ENCODE data around the gene ENTREP3.

Gene ENTREP3

DNA sequence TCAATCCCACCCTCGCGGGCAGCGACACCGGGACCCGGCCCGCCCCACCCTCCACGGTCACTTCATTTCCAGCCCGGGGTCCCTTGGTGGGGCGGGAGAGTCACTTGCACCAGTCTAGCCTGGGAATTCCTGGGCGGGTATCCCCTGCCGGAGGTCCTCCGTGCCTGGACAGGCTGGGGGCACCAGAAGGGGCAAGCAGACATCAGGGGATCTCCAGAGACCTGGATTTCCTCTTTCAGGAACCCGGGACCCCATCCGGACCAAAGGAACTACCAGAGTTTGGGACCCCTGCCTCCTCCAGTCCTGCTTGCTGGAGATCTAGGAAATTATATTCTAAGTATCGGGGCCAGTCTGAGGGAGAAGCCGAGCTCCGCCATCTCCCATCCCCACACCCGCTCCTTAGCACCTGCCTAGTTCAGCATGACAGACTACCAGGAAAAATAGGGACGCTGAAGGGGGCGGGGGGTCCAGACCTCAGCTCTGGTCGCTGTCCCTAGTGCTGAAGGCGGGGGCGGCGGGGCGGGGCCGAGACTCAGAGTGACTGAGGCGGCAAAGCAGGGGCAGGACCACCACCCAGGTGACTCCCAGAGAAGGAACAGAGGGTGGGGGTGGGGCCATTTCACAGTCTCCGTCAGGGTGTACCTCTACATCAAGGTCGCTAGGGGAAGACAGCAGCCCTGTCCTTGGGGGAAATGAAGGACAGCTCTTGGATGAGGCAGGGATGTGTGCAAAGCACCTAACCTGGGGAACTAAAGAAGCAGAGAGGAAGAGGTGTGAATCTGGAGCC, 22.8 kb upstream of the ENTREP3 start:
- DNase-seq, result no peak

- DNase-seq, result peak; percentile 95
These were observed 22.0 kb upstream of the ENTREP3 start, which contains the start of gene HCN3 for GRCh38 chr1:155277070-155277901. Gene HCN3, plus strand, starts transcription at chr1:155277463. Its CDS starts 128 bp downstream, at chr1:155277591.

- peak; percentile 94 for DNase-seq
These were observed 18.3 kb upstream of the ENTREP3 start, which contains the start of gene CLK2 for GRCh38 chr1:155273343-155274245. Gene CLK2, minus strand, starts transcription at chr1:155273504. Its CDS starts 2,527 bp downstream, at chr1:155270977.

DNA sequence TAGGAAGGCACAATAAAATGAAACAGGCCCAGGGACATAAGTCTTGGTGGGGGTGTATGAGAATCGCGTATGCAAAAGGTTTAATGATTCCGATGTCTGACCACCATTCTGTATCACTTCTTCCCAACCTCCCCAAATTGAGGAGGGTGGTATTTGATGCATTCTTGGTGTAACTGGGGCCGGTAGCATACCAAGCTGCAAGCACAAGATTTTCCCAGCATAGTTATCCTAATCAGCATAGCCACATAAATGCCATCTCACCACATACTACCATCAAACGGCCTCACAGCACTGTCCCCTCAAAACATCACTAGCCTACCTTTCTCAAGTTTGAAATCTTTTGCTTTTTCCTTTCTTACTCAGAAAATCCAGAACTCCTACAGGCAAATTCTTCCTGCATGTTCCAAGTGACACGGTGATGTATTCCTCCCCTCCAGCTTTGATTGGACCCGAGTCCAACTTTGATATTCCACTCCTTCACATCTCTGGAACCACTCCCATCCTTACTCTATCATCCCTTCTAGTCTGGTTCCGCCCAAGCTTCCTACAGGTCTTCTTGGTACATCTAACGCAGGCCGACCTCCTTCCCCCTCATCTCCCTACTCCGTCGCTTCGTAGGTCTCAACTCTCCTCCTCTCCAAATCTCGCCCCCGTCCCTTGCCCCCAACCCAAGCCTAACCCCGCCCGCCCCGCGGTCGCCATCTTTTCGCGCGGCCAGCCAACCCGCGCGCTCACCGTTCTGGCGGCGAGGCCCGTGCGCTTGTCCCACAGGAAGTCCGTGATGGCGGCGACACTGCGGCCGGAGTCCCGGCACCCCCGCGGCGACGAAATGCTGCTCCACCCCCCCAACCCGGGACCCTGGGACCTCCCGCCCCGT, 17.4 kb upstream of the ENTREP3 start:
- DNase-seq, result no peak

GRCh38 chr1:155269381-155269780, 14.1 kb upstream of the ENTREP3 start:
- no peak for DNase-seq

DNA sequence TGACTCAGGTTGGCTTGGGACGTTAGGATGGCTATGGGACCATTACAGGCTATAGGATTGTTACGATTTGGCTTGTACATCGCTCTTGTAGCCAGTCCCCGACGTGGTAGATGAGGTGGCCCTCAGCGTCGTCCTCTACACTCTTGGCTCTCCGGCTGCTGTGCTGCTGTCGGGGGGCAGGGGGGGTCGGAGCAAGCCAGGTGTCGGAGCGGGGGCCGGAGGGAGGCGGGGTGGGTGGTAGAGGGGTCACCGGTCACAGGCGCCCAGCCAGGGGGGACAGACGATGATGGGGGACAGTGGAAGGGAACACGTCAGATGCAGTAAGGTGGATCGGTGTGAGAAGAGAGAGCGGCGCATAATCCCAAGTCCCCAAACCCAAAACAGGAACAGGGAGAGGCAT, 13.3 kb upstream of the ENTREP3 start:
- no peak for DNase-seq

GRCh38 chr1:155267373-155267772, 12.1 kb upstream of the ENTREP3 start:
- DNase-seq, result no peak

DNA sequence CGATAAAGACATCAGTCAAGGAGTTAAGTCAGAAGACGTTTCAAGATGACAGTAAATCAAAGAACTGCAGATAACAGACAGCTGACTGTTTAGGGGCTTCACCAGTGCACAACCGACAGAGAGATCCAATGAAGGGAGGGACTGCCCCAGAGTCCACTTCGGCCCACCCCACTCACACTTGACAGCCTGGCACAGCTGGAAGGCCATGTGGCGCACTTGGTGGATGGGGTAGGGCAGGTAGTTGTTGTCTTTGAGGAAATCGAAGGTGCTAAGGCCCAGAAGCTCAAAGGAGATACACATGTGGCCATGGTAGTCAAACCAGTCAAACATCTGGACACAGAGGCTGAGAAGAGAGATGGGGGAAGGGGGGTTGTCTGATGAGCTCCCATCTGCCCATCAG, 11.3 kb upstream of the ENTREP3 start:
- no peak for DNase-seq

DNA sequence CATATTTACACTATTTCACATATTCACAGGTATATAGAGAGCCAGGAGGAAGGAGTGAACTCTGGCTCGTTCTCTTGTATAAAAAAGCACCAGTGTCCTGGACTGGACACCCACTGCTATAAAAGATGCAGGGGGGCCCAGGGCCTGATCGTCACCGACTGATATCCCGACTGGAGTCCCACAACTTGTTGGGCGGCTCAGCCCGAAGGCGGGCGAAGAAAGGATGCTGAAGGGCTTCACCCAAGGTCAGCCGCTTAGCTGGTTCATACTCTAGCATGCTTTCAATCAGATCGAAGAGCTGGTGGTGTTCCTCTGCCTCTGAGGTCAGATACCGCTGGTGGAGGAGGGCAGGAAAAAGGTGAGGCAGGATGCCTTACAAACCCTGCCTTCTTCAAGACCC, 7.8 kb upstream of the ENTREP3 start:
- DNase-seq, result no peak

- peak; percentile 94 for DNase-seq
These were observed 6.8 kb upstream of the ENTREP3 start, which contains the start of gene SCAMP3 for GRCh38 chr1:155261852-155262673. Gene SCAMP3, minus strand, starts transcription at chr1:155262360. Its CDS starts 209 bp downstream, at chr1:155262151.

GRCh38 chr1:155261493-155261851, 6.2 kb upstream of the ENTREP3 start:
- peak; percentile 30 for DNase-seq

- DNase-seq, result no peak
These were observed 5.0 kb upstream of the ENTREP3 start for GRCh38 chr1:155260276-155260675.

GRCh38 chr1:155256058-155256852, 972 bp upstream of the ENTREP3 start:
- no peak for DNase-seq

DNA sequence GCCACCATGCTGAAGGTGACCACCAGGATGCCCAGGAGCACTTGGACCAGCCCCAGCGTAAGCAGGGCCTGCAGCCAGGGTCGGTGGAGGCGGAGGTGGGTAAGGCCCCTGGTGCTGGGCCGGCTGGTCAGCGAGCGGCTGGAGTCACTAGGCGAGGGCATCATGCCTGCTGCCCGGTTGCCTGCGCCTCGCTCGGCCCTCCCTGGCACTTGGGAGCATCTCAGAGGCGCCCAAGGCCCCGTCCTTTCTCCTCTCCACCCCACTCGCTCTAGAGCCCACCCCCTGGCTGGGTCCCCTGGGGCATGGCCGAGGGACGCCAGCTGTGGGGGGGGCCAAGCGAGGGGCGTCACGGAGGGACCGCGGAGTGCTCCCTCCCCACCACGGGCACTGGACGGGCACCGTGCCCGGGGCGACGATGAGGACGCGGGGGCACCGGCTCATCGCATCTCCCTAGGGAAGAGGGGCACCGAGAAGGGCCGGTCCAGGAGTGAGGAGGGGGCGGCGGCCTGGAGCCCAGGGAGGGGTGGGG, 505 bp downstream of the ENTREP3 start:
- DNase-seq, result no peak

DNA sequence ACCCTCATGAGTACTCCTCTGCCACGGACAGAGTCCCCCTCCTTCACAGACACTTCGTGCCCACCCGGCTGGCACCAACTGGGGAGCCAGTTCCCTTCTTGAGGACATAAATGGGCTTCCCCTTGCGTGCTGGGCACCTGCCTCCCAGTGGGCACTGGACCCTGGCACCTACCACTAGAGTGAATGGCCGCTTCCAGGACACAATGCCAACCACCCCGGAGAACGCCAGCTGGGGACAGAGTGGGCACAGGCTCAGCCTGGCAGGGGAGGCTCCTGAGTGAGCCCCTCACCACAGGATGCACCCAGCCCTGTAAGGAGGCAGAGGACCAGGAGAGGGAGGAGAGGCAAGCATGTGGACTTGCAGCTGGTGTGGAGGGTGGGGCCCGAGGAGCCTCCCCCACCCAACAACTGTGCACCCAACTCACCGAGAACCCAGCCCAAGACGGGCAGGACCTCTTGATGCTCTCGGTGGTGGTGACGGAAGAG, 1.0 kb downstream of the ENTREP3 start:
- no peak for DNase-seq

DNA sequence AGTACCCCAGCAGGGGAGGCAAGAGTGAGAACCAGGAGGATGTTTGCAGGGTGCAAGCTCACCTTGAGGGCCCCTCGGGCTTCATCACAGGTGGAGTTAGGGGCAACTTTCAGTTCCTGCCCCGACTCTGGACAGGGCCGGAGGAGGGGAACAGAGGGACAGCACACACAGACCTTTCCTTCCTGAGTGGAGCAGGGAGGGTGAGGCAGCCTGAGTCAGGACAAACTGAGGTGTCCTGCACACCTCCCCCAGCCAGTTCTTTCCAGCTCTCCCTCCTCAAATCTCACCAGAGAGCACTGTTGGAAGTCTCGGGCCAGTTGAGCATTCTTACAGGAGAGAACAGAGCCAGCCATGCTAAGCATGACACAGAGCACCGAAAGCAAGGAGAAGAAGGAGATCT, 1.5 kb downstream of the ENTREP3 start:
- DNase-seq, result no peak

DNA sequence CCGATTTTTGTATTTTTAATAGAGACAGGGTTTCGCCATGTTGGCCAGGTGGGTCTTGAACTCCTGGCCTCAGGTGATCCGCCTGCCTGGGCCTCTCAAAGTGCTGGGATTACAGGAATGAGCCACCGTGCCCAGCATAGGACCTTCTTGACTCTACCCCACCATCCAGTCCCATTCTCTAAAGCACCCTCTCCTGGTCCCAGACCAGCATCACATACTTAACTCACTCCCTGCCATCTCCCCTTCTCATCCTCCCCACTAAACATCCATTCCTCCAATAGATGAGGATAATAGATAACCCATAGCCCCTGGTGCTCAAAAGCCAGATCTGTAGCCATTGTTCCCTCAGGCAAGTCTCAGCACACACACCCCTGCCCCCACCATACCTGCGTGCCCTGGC, 2.1 kb downstream of the ENTREP3 start:
- no peak for DNase-seq

DNA sequence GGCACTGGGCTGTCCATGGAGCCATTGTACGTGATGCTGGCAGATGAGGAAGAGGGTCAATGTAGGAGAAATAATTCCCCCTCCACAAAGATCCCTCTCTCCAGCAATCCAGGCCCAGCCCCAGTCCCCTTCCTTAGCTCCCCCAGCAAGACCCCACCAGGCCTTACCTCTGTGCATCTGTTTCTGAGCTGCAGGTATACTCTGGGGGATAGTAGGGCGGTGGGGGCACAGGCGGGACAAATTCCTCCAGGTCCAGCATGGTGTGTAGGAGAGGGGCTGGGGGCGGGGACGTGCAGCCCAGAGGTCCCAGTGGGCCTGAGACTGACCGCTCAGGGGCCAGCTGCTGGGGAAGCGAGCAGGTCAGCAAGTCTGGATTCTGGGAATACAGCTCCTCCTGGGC, 3.7 kb downstream of the ENTREP3 start:
- no peak for DNase-seq

GRCh38 chr1:155250633-155251449, 4.4 kb downstream of the ENTREP3 start:
- DNase-seq, result peak; percentile 87
